HL-60 (cell line): ENCODE data around the gene SBF1.

Source experiments
- CTCF ChIP-seq: IDR thresholded peaks from one replicate; pipeline ENCODE4 v1.5.1; 2011; ENCODE audit warnings: low read length, control low read depth, inconsistent platforms; ENCODE audit not compliant: insufficient read depth
- POLR2AphosphoS5 ChIP-seq: IDR thresholded peaks from 2 replicates; pipeline ENCODE4 v1.6.1; 2012; ENCODE audit warnings: low read depth
- REST ChIP-seq: IDR thresholded peaks from 2 replicates; pipeline ENCODE4 v1.6.1; 2012; ENCODE audit warnings: low read depth; ENCODE audit not compliant: insufficient replicate concordance

GRCh38 chr22:50452649-50453048, 22.2 kb downstream of the SBF1 start:
- TF ChIP-seq REST (no peak), CTCF (no peak), POLR2AphosphoS5 (no peak)
